Stomach (tissue), 9 donors: ENCODE data around the gene LAMB4. TPM values are rescaled to one million over a fixed set of nuclear protein-coding genes. Genes with fewer than 3 reads are reported as not detected.

ENCODE experiments used
- DNase-seq, 2 donors: peaks; one replicate each; pipeline versions ENCODE4 v3.0.0 to v3.0.0-alpha.2; 2013 to 2019
- H3K27ac ChIP-seq, 5 donors: fragments of 200-600 bp in 4 of 5; sonication (generic) in 4 of 5; one replicate each; pipeline ENCODE4 v1.5.1; 2013 to 2019; ENCODE audit warnings: mild to moderate bottlenecking in 1 of 5, moderate library complexity in 1 of 5
- H3K27me3 ChIP-seq, 3 donors: fragments of 200-600 bp; sonication (generic); one replicate each; pipeline ENCODE4 v1.5.1; 2017 to 2019; ENCODE audit warnings: mixed run types in 1 of 3
- H3K36me3 ChIP-seq, 4 donors: fragments of 200-600 bp; sonication (generic); 1 replicate in 3 of 4; 2 replicates in 1 of 4; pipeline ENCODE4 v1.5.1; 2016 to 2019
- H3K4me1 ChIP-seq, 4 donors: fragments of 200-600 bp; sonication (generic); one replicate each; pipeline ENCODE4 v1.5.1; 2016 to 2019
- H3K4me3 ChIP-seq, 4 donors: fragments of 200-600 bp; sonication (generic) in 3 of 4; one replicate each; pipeline ENCODE4 v1.5.1; 2016 to 2019; ENCODE audit warnings: mild to moderate bottlenecking in 1 of 4
- H3K9me3 ChIP-seq, 4 donors: fragments of 200-600 bp; sonication (generic); one replicate each; pipeline ENCODE4 v1.5.1; 2016 to 2019
- CTCF ChIP-seq, 7 experiments: fragments of 450-650 bp in 4 of 7; fragments of 200-600 bp in 3 of 7; sonication (generic) in 3 of 7; IDR thresholded peaks; one replicate each; pipeline ENCODE4 v1.5.1; 2016 to 2019; ENCODE audit warnings: antibody characterized with exemption in 7 of 7, control low read depth in 2 of 7, mild to moderate bottlenecking in 1 of 7
- EP300 ChIP-seq: sonication (generic); formaldehyde crosslinking; IDR thresholded peaks from one replicate; pipeline ENCODE4 v1.6.1; 2017; ENCODE audit warnings: antibody characterized with exemption
- POLR2A ChIP-seq, 4 donors: fragments of 450-650 bp; IDR thresholded peaks; one replicate each; pipeline ENCODE4 v1.6.1; 2016; ENCODE audit warnings: antibody characterized with exemption in 4 of 4, control low read depth in 2 of 4, mild to moderate bottlenecking in 1 of 4, moderate library complexity in 1 of 4
- POLR2AphosphoS5 ChIP-seq, 3 donors: sonication (generic); formaldehyde crosslinking; IDR thresholded peaks; one replicate each; pipeline ENCODE4 v1.6.1; 2016; ENCODE audit warnings: antibody characterized with exemption in 3 of 3
- WGBS, 5 donors: extraction: QIAGEN DNeasy Blood & Tissue Kit in 3 of 5; methylation state at CpG; one replicate each; pipeline versions ENCODE4 v1.1.5 to v1.1.7; 2013 to 2018; 5-methylcytosine and 5-hydroxymethylcytosine counted together
- intact Hi-C: fragments of 100-400 bp; cut with DNase I; formaldehyde crosslinking; loops from one replicate; pipeline ENCODE4 v1.15.1; 2023; ENCODE audit warnings: low total_unique reads
- polyA plus RNA-seq, 3 donors: library from polyadenylated mRNA; stranded (reverse); fragments of 200-250 nt; gene quantifications; one replicate each; pipeline ENCODE4 v1.2.3, GENCODE V29; 2013
- total RNA-seq, 5 donors: library from RNA; depleted of rRNA; stranded (reverse); fragments of >200 nt; gene quantifications; one replicate each; pipeline versions ENCODE4 v1.1.0 to v1.2.3, GENCODE V29; 2014 to 2016
- donor health status: healthy with polysubstance abuse.
- donor health status: Bipolar disorder and iron deficiency.
- donor health status: healthy.

Gene LAMB4
- total and polyA plus RNA-seq, 8 donors = under 0.01 to 8.5 (median 1.7) TPM; not detected in 2

- peaks cover 0 to 33% (median 16%) of the 10 kb centered on the region in 4 donors for H3K4me1 ChIP-seq
- 81 to 87% (median 85%) methylated on average over 4 of the region's 4 CpGs for WGBS, 5 donors
- H3K27ac ChIP-seq = no peak overlapping the region
- H3K36me3 ChIP-seq = no peaks in the 10 kb centered on the region
- no peaks in the 10 kb centered on the region for H3K27me3 ChIP-seq
- no peak overlapping the region for H3K4me3 ChIP-seq
- TF ChIP-seq POLR2AphosphoS5 (IDR thresholded peaks at IDR 0.05) (no peak), CTCF (IDR thresholded peaks at IDR 0.05) (no peak), EP300 (no peak)
- intact Hi-C loops = no loop called here
- DNase-seq = no peak
- no peaks in the 10 kb centered on the region for H3K9me3 ChIP-seq
Observed at GRCh38 chr7:108018668-108019067, 111.5 kb downstream of the LAMB4 start.

GRCh38 chr7:108017776-108018151, 112.4 kb downstream of the LAMB4 start:
- Histone ChIP-seq H3K27ac (no peak overlapping the region), H3K27me3 (no peaks in the 10 kb centered on the region), H3K4me3 (no peak overlapping the region), H3K4me1 (peaks cover 3 to 42% (median 15%) of the 10 kb centered on the region in 4 donors), H3K9me3 (no peaks in the 10 kb centered on the region), H3K36me3 (no peaks in the 10 kb centered on the region)
- TF ChIP-seq EP300 (no peak), POLR2A (IDR thresholded peaks at IDR 0.05) (no peak), POLR2AphosphoS5 (IDR thresholded peaks at IDR 0.05) (no peak), CTCF (IDR thresholded peaks at IDR 0.05) (no peak)
- intact Hi-C loops = no loop called here
- no peak for DNase-seq
- WGBS, 5 donors = 74 to 87% (median 82%) methylated on average over 4 of the region's 4 CpGs

- H3K4me3 ChIP-seq = no peak overlapping the region
- H3K27me3 ChIP-seq = no peaks in the 10 kb centered on the region
- intact Hi-C loops = no loop called here
- TF ChIP-seq EP300 = no peak
- peak in 1 of 3 donors; percentile 12 for TF ChIP-seq POLR2AphosphoS5 (IDR thresholded peaks at IDR 0.05)
- TF ChIP-seq CTCF (IDR thresholded peaks at IDR 0.05) = peak in 4 of 7 experiments; percentile 18 to 48 (median 30)
- H3K27ac ChIP-seq = no peak overlapping the region
- peaks cover 4 to 44% (median 15%) of the 10 kb centered on the region in 4 donors for H3K4me1 ChIP-seq
- no peaks in the 10 kb centered on the region for H3K36me3 ChIP-seq
- WGBS, 5 donors = 32 to 44% (median 37%) methylated on average over 2 of the region's 2 CpGs
- no peaks in the 10 kb centered on the region for H3K9me3 ChIP-seq
- peak in 1 of 2 donors; percentile 54 for DNase-seq
Observed at GRCh38 chr7:108016841-108017775, 113.1 kb downstream of the LAMB4 start.

- Histone ChIP-seq H3K27me3 (no peaks in the 10 kb centered on the region), H3K27ac (peak overlapping the region in 2 of 5 donors; percentile 24 to 61), H3K36me3 (no peaks in the 10 kb centered on the region), H3K4me3 (no peak overlapping the region), H3K4me1 (peaks cover 6 to 54% (median 21%) of the 10 kb centered on the region in 4 donors), H3K9me3 (no peaks in the 10 kb centered on the region)
- no peak for TF ChIP-seq POLR2A (IDR thresholded peaks at IDR 0.05)
- no peak for TF ChIP-seq EP300
- no peak for TF ChIP-seq POLR2AphosphoS5 (IDR thresholded peaks at IDR 0.05)
- no peak for TF ChIP-seq CTCF (IDR thresholded peaks at IDR 0.05)
- WGBS, 5 donors = 47 to 72% (median 62%) methylated on average over 2 of the region's 2 CpGs
- intact Hi-C loops = no loop called here
- DNase-seq = no peak
Observed at GRCh38 chr7:108015740-108016139, 114.4 kb downstream of the LAMB4 start.
